Measurements from ENCODE around the gene FAM219B.

Gene FAM219B

DNA sequence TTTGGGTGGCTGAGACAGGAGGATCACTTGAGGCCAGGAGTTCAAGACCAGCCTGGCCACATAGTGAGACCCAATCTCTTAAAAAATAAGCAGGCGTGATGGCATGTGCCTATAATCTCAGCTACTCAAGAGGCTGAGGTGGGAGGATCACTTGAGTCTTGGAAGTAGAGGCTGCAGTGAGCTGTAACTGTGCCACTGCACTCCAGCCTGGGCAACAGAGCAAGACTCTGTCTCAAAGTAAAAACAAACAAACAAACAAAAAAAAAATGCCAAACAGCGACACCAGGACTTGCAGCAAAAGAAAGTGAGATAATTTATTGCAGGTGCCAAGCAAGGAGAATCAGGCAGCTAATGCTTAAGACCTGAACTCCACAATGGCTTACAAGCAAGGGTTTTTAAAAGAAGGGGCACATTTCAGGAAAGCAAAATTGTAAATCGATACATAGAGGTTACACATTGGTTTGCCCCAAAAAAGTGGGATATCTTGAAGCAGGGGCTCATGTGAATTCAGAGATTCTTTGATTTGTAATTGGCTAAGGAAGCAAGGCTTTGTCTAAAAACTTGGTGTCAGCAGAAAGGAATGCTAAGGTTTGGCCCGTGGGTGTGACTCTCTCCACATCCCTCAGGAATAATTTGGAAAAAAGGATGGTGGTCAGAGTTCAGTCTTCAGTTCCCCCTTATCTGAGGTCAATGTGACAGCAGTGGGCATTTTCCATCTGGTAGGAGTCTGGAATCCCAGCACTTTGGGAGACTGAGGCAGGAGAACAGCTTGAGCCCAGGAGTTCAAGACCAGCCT lies 22.0 kb downstream of the FAM219B start:
- Histone ChIP-seq H3K27ac (peak overlapping the region in 1 of 21 experiments; percentile 68), H3K4me3 (no peak overlapping the region)

- Histone ChIP-seq H3K27ac (no peak overlapping the region), H3K4me3 (no peak overlapping the region)
Measured at GRCh38 chr15:74882528-74882927, 24.1 kb downstream of the FAM219B start.

GRCh38 chr15:74878273-74878672 lies 28.4 kb downstream of the FAM219B start:
- H3K27ac ChIP-seq, result no peak overlapping the region
- H3K4me3 ChIP-seq, result no peak overlapping the region

- H3K4me3 ChIP-seq, result peak overlapping the region; percentile 42 to 73 (median 62)
- peak overlapping the region; percentile 80 to 98 (median 93) for H3K27ac ChIP-seq
Measured at GRCh38 chr15:74873756-74874424, 32.8 kb downstream of the FAM219B start.

GRCh38 chr15:74873036-74873755 lies 33.5 kb downstream of the FAM219B start, which contains the start of gene SCAMP2:
Gene SCAMP2 (minus strand): TSS chr15:74873365. CDS start chr15:74873255, 110 bp downstream.
- Histone ChIP-seq H3K27ac (peak within 1 kb of the TSS; percentile 80 to 98 (median 93)), H3K4me3 (peak within 1 kb of the TSS; percentile 42 to 73 (median 62))

GRCh38 chr15:74872702-74873035 lies 34.0 kb downstream of the FAM219B start:
- Histone ChIP-seq H3K27ac (peak overlapping the region; percentile 80 to 98 (median 93)), H3K4me3 (peak overlapping the region; percentile 42 to 73 (median 62))

GRCh38 chr15:74870436-74871215 lies 36.0 kb downstream of the FAM219B start:
- Histone ChIP-seq H3K27ac (peak overlapping the region in 20 of 21 experiments; percentile 12 to 98 (median 72)), H3K4me3 (no peak overlapping the region)

DNA sequence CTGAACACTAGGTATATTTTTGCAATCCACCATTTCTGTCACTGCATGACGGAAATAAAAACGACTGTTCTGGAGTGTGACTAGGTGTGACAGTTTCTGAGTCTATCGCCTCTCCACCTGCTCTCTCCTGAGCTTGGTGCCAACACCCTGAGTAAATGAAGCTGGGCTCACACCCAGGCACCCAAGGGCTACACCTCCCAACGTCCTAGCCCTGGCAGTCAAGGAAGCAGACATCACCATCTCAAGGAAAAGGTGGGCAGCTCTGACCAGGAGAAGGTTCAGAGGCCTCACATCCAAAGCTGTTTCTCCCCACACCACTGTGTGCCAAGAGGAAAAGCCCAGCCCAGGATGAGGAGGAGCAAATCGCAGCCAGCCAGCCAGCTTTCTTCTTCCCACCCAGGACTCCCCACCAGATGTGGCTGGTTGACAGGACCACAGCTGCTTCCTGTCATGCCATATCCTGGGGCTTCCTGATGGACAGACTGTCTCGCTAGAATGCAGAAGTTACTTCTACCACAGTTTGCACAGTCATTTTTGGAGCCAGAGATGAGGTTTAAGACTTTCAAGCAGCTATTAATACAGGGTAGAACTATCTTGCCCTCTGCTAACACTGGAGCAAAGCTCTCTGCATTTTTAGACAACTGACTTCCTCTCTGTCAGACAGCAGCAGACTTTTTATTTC lies 36.8 kb downstream of the FAM219B start:
- H3K4me3 ChIP-seq, result no peak overlapping the region
- peak overlapping the region in 20 of 21 experiments; percentile 7 to 98 (median 72) for H3K27ac ChIP-seq

DNA sequence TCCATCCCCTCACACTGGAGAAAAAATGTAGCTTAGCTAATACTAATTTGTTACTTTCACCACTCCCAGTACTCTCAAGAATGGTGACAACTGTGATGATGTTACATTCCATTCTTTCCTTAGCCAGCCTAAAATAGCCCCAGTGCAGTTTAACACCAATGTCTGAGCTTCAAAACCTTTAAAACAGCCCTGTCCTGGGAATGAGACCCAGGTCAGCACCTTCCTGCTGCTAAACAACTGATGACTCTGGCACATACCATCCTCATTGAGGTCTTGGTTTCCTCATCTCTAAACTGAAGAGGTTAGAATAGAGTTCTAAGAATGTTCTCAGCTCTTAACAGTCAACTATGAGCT lies 37.3 kb downstream of the FAM219B start:
- Histone ChIP-seq H3K4me3 (no peak overlapping the region), H3K27ac (peak overlapping the region in 19 of 21 experiments; percentile 27 to 98 (median 74))

GRCh38 chr15:74868059-74868458 lies 38.6 kb downstream of the FAM219B start:
- H3K4me3 ChIP-seq, result no peak overlapping the region
- H3K27ac ChIP-seq, result peak overlapping the region in 20 of 21 experiments; percentile 25 to 98 (median 72)

- Histone ChIP-seq H3K27ac (peak overlapping the region in 19 of 21 experiments; percentile 27 to 98 (median 74)), H3K4me3 (no peak overlapping the region)
Measured at GRCh38 chr15:74867466-74868038, 39.1 kb downstream of the FAM219B start.

DNA sequence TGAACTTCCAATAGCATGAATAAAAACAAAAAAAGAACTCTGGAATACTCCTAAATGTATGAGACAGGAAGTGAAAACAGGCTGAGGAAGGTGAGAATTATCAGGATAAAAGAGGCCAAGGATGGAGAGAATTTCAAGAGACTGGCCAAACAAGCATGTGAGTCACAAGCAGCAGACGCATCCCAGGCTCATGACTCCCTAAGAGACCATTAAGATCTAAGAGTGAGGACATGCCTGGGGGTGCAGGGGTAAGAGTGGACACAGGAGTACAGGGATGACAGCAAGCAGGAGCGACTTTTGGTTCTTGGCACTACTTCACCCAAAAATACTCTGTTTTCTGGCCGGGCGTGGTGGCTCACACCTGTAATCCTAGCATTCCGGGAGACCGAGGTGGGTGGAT lies 40.6 kb downstream of the FAM219B start:
- H3K4me3 ChIP-seq, result no peak overlapping the region
- peak overlapping the region in 17 of 21 experiments; percentile 11 to 98 (median 61) for H3K27ac ChIP-seq

DNA sequence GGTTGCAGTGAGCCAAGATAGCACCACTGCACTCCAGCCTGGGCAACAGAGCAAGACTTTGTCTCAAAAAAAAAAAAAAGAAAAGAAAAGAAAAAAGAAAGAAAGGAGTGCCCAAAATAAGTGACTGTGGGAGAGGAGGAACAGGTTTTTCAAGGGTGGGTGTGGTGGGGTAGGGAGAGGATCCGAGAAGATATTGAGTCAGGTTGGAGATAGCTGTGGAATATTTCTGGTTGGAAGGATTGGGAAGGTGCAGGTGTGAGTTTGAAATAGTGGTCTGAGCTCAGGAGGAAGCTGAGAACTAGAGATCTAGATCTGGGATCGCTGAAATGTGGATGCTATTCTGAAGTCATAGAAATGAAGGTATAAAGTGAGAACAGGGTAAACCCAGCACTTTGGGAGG lies 41.3 kb downstream of the FAM219B start:
- no peak overlapping the region for H3K4me3 ChIP-seq
- peak overlapping the region in 15 of 21 experiments; percentile 11 to 98 (median 58) for H3K27ac ChIP-seq

GRCh38 chr15:74864296-74864695 lies 42.4 kb downstream of the FAM219B start:
- Histone ChIP-seq H3K4me3 (no peak overlapping the region), H3K27ac (peak overlapping the region in 11 of 21 experiments; percentile 1 to 98 (median 47))

GRCh38 chr15:74863239-74864056 lies 43.2 kb downstream of the FAM219B start:
- H3K4me3 ChIP-seq, result no peak overlapping the region
- peak overlapping the region in 14 of 21 experiments; percentile 1 to 98 (median 46) for H3K27ac ChIP-seq

GRCh38 chr15:74858369-74858740 lies 48.3 kb downstream of the FAM219B start:
- Histone ChIP-seq H3K4me3 (no peak overlapping the region), H3K27ac (peak overlapping the region in 7 of 21 experiments; percentile 18 to 68 (median 44))

DNA sequence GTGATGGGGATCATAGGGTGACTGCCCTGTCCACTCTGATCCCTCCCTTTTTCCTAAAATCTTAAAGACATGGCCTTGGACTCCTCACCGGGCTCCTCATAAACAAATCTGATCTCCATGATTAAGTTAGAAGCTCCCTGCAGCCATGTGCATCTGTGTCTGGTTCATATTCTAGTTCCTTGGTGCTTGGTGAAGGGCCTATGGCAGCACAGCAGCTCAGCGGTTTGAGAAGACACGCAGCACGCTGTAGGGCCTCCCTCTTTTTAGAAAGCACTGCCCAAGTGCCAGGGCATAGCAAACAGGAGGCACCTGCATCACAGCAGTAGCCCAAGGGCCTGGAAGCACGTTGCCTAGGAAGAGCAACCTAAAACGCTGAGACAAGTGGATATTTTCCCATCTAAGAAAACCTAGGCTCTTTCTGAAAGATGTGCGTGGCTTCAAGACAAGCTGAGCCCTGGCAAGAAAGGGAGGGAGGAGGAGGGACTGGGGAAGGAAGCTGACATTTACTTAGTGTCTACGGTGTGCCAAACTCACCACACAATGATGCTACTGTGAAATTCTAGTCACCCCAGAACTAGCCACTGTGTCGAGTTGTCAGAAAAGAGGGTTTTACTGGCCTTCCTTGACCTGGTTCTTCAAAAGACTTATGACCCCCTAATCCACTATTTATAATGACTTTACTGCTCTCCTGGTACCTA lies 48.8 kb downstream of the FAM219B start:
- Histone ChIP-seq H3K4me3 (no peak overlapping the region), H3K27ac (peak overlapping the region in 12 of 21 experiments; percentile 0 to 68 (median 36))
